ENCODE measurements around the gene FCN1. TPM values are rescaled to one million over a fixed set of nuclear protein-coding genes. Genes with fewer than 3 reads are reported as not detected.

Gene FCN1
- total and polyA plus RNA-seq, 9 of the 15 experiments (the other 6 are each of a cell fraction or from before 2014, with no cell fraction given) = not detected

DNA sequence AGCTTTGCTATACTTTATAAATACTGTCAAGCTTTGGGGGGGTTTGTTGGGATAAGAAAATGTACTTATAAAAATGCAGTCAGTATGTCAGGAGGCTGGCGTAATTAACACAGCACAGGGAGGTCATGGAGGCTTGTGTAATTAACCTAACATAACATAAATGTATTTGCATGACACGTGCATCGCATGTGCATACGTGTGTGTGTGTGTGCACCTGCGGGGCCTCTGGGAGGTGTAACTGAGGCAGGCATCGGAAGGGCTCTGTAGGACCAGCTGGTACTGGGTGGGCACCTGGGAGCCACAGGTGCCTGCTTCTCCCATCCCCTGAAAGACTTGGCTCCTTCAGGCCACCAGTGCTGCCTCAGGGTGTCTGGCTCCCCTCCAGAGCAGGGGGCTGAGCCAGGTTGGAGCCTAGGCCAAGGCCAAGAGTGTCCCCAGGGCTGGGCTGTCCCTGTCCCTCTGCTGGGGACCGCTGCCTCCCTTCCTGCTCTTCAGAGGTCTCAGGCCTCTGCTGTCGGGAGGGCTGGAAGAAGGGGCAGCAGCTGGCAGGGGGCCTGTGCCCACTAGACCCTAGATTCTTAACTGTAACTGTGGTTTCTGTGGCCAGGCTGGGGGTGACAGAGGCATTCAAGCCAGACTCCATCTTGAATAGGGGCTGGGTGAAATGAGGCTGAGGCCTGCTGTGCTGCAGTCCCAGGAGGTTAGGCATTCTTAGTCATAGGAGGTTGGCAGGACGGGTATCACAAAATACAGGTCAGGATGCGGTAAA, 28.1 kb downstream of the FCN1 start:
- Histone ChIP-seq H3K4me1 (replicated peaks in 1 of 2; ENCODE audit: control insufficient read depth in 2 of 2, insufficient read depth in 2 of 2, low read length in 2 of 2) (no peaks in the 10 kb centered on the region), H3K9me3 (replicated peaks; ENCODE audit: control insufficient read depth, insufficient read depth, low read depth, low read length) (no peaks in the 10 kb centered on the region), H3K4me3 (no peak overlapping the region), H3K9me1 (ENCODE audit: control insufficient read depth, insufficient read depth, low read length) (no peaks in the 10 kb centered on the region), H3K4me2 (ENCODE audit: insufficient read depth, low read length) (no peak overlapping the region), H3K36me3 (ENCODE audit: control insufficient read depth, insufficient read depth, low read length) (no peaks in the 10 kb centered on the region), H3K27ac (ENCODE audit: extremely low read depth, low read depth, low read length) (no peak overlapping the region), H3K27me3 (ENCODE audit: control insufficient read depth in 2 of 2, insufficient read depth in 2 of 2, low read length in 2 of 2) (peaks cover 18 to 43% of the 10 kb centered on the region in 2 experiments), H2AFZ (ENCODE audit: low read depth, low read length) (no peak overlapping the region), H3K9ac (ENCODE audit: insufficient read depth in 1 of 2, low read depth in 2 of 2, low read length in 2 of 2) (no peak overlapping the region; a peak in 1 of 4 replicates), H4K20me1 (replicated peaks; ENCODE audit: control insufficient read depth, insufficient read depth, low read length) (0 out of 2 replicates have a peak, but pooled peaks cover 3% of the 10 kb centered on the region), H3K79me2 (ENCODE audit: control insufficient read depth, insufficient read depth, low read length) (no peaks in the 10 kb centered on the region)
- ATAC-seq (no peak), DNase-seq (ENCODE audit: extremely low read depth in 1 of 4, low spot score in 3 of 4) (no peak), FAIRE-seq (no peak)
- ChIA-PET CTCF (ENCODE audit: low intra/inter-chr PET ratio) (no interaction called here), POLR2A (interaction anchor here (0.9 kb wide), 1 partner anchor 9 kb away, joined by 3 read pairs; the partner anchor contains the start of gene FCN2)
- no TSS peak for BruUV-seq (replicated peaks)
- in situ Hi-C loops (cut with MboI) (no loop called here), intact Hi-C loops (cut with micrococcal nuclease) (no loop called here)
- WGBS (ENCODE audit: insufficient coverage, low coverage, missing lambda C conversion rate) = 1% methylated on average over 8 of the region's 10 CpGs
- TF ChIP-seq TBP (optimal IDR thresholded peaks at IDR 0.05; ENCODE audit: low read depth, low read length) (no peak), ZBTB49 (CRISPR knock-in tag; IDR thresholded peaks at IDR 0.05; ENCODE audit: borderline replicate concordance) (no peak), ZFP36 (IDR thresholded peaks at IDR 0.05; ENCODE audit: low read depth, low read length, partially characterized antibody) (no peak), ZBED1 (IDR thresholded peaks at IDR 0.05) (no peak), EHMT2 (IDR thresholded peaks at IDR 0.05) (no peak)
- TF ChIP-seq, protein P1, sequence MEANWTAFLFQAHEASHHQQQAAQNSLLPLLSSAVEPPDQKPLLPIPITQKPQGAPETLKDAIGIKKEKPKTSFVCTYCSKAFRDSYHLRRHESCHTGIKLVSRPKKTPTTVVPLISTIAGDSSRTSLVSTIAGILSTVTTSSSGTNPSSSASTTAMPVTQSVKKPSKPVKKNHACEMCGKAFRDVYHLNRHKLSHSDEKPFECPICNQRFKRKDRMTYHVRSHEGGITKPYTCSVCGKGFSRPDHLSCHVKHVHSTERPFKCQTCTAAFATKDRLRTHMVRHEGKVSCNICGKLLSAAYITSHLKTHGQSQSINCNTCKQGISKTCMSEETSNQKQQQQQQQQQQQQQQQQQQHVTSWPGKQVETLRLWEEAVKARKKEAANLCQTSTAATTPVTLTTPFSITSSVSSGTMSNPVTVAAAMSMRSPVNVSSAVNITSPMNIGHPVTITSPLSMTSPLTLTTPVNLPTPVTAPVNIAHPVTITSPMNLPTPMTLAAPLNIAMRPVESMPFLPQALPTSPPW (CRISPR knock-in tag; IDR thresholded peaks at IDR 0.05) = no peak
- TF ChIP-seq, protein P2, sequence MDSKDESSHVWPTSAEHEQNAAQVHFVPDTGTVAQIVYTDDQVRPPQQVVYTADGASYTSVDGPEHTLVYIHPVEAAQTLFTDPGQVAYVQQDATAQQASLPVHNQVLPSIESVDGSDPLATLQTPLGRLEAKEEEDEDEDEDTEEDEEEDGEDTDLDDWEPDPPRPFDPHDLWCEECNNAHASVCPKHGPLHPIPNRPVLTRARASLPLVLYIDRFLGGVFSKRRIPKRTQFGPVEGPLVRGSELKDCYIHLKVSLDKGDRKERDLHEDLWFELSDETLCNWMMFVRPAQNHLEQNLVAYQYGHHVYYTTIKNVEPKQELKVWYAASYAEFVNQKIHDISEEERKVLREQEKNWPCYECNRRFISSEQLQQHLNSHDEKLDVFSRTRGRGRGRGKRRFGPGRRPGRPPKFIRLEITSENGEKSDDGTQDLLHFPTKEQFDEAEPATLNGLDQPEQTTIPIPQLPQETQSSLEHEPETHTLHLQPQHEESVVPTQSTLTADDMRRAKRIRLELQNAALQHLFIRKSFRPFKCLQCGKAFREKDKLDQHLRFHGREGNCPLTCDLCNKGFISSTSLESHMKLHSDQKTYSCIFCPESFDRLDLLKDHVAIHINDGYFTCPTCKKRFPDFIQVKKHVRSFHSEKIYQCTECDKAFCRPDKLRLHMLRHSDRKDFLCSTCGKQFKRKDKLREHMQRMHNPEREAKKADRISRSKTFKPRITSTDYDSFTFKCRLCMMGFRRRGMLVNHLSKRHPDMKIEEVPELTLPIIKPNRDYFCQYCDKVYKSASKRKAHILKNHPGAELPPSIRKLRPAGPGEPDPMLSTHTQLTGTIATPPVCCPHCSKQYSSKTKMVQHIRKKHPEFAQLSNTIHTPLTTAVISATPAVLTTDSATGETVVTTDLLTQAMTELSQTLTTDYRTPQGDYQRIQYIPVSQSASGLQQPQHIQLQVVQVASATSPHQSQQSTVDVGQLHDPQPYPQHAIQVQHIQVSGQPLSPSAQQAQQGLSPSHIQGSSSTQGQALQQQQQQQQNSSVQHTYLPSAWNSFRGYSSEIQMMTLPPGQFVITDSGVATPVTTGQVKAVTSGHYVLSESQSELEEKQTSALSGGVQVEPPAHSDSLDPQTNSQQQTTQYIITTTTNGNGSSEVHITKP (IDR thresholded peaks at IDR 0.05; ENCODE audit: partially characterized antibody) = no peak
- TF ChIP-seq, protein P3, sequence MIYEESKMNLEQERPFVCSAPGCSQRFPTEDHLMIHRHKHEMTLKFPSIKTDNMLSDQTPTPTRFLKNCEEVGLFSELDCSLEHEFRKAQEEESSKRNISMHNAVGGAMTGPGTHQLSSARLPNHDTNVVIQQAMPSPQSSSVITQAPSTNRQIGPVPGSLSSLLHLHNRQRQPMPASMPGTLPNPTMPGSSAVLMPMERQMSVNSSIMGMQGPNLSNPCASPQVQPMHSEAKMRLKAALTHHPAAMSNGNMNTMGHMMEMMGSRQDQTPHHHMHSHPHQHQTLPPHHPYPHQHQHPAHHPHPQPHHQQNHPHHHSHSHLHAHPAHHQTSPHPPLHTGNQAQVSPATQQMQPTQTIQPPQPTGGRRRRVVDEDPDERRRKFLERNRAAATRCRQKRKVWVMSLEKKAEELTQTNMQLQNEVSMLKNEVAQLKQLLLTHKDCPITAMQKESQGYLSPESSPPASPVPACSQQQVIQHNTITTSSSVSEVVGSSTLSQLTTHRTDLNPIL (CRISPR knock-in tag; IDR thresholded peaks at IDR 0.05) = no peak
- TF ChIP-seq, protein P4, sequence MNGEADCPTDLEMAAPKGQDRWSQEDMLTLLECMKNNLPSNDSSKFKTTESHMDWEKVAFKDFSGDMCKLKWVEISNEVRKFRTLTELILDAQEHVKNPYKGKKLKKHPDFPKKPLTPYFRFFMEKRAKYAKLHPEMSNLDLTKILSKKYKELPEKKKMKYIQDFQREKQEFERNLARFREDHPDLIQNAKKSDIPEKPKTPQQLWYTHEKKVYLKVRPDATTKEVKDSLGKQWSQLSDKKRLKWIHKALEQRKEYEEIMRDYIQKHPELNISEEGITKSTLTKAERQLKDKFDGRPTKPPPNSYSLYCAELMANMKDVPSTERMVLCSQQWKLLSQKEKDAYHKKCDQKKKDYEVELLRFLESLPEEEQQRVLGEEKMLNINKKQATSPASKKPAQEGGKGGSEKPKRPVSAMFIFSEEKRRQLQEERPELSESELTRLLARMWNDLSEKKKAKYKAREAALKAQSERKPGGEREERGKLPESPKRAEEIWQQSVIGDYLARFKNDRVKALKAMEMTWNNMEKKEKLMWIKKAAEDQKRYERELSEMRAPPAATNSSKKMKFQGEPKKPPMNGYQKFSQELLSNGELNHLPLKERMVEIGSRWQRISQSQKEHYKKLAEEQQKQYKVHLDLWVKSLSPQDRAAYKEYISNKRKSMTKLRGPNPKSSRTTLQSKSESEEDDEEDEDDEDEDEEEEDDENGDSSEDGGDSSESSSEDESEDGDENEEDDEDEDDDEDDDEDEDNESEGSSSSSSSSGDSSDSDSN (IDR thresholded peaks at IDR 0.05; ENCODE audit: borderline replicate concordance in 1 of 2, low read depth in 2 of 2, low read length in 2 of 2) = no peak
